Body of pancreas (tissue), 4 donors: ENCODE measurements around the gene SLC24A4.

Source experiments
- POLR2A ChIP-seq, 3 donors: fragments of 450-650 bp; IDR thresholded peaks; one replicate each; pipeline ENCODE4 v1.6.1; 2016; ENCODE audit warnings: antibody characterized with exemption in 3 of 3, mild to moderate bottlenecking in 2 of 3
- TF ChIP-seq, protein P1 (sequence below), 7 experiments: fragments of 450-650 bp in 4 of 7; fragments of 200-600 bp in 3 of 7; sonication (generic) in 3 of 7; IDR thresholded peaks; one replicate each; pipeline ENCODE4 v1.5.1; 2016 to 2019; ENCODE audit warnings: antibody characterized with exemption in 7 of 7

DNA sequence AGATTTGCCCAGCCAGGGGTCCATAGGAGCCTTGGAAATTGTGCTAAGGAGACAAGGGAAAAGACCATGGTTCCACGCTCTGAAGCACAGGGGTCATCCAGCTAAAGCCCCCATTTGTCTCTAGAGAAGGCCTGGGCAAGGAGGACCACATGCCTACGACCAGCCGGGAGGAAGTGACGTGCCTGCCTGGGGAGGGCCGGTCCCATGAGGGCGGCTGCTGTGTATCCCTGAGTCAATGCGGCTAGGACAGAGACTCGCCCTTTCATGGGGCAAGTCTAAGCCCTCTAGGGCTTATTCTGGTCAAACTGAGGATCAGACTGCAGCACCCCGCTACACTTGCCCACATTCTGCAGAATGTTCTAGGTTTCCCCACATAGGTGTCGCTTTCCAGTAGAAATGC is 170.1 kb downstream of the SLC24A4 start:
- TF ChIP-seq, protein P1, sequence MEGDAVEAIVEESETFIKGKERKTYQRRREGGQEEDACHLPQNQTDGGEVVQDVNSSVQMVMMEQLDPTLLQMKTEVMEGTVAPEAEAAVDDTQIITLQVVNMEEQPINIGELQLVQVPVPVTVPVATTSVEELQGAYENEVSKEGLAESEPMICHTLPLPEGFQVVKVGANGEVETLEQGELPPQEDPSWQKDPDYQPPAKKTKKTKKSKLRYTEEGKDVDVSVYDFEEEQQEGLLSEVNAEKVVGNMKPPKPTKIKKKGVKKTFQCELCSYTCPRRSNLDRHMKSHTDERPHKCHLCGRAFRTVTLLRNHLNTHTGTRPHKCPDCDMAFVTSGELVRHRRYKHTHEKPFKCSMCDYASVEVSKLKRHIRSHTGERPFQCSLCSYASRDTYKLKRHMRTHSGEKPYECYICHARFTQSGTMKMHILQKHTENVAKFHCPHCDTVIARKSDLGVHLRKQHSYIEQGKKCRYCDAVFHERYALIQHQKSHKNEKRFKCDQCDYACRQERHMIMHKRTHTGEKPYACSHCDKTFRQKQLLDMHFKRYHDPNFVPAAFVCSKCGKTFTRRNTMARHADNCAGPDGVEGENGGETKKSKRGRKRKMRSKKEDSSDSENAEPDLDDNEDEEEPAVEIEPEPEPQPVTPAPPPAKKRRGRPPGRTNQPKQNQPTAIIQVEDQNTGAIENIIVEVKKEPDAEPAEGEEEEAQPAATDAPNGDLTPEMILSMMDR (IDR thresholded peaks at IDR 0.05) = no peak
- TF ChIP-seq POLR2A (IDR thresholded peaks at IDR 0.05) = no peak
